HK-2 (cell line): ENCODE measurements around the gene HOXA4.

ENCODE experiments used
- DNase-seq: peaks from one replicate; pipeline ENCODE4 v3.0.0-alpha.2; 2018; ENCODE audit not compliant: unreplicated experiment

Gene HOXA4

GRCh38 chr7:27130540-27131389 is at the start of gene HOXA4:
TSS of gene HOXA4 (minus strand) at chr7:27130757. CDS start at chr7:27130733, 24 bp downstream.
- DNase-seq = peak; percentile 97

- DNase-seq = peak; percentile 90
Measured at GRCh38 chr7:27179503-27180430, 49.2 kb upstream of the HOXA4 start.

DNA sequence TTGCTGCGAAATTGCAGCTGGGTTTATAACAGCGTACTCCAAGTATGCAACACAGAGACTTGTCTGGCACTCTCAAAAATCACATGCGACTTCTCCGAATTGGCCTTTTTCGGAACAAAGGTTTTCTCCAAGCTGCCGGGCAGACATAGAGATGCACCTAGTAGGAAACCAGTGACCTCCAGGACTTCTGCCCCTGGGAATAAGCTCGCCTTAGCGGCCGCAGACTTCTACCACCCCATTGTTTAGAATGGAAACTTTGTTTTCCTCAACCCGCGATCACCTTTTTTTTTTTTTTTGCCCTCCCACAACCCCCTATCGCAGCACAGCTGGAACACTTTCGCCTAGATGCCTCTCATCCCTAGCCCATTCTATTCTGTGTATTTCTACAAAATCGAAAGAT is 48.5 kb upstream of the HOXA4 start:
- DNase-seq = no peak

DNA sequence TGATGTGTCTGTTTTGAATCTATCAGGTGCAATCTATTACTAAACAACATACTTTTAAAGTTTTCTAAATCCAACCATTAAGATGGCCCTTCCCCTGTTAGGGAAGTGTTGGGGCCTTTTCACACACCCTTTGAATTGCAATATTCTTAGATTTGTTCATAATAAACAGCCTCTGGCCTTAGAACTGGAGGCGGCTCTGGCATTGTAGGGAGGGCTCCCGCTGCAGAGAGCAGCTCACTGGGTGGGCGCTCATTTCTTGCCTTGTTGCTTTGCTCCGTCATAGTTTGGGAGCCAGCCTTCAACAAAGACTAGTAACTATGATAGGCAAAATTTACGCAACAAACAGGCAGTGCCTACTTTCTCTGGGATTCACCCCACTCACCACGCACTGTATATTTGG is 47.8 kb upstream of the HOXA4 start:
- DNase-seq = no peak

GRCh38 chr7:27177795-27178320 is 47.3 kb upstream of the HOXA4 start:
- DNase-seq = no peak

DNA sequence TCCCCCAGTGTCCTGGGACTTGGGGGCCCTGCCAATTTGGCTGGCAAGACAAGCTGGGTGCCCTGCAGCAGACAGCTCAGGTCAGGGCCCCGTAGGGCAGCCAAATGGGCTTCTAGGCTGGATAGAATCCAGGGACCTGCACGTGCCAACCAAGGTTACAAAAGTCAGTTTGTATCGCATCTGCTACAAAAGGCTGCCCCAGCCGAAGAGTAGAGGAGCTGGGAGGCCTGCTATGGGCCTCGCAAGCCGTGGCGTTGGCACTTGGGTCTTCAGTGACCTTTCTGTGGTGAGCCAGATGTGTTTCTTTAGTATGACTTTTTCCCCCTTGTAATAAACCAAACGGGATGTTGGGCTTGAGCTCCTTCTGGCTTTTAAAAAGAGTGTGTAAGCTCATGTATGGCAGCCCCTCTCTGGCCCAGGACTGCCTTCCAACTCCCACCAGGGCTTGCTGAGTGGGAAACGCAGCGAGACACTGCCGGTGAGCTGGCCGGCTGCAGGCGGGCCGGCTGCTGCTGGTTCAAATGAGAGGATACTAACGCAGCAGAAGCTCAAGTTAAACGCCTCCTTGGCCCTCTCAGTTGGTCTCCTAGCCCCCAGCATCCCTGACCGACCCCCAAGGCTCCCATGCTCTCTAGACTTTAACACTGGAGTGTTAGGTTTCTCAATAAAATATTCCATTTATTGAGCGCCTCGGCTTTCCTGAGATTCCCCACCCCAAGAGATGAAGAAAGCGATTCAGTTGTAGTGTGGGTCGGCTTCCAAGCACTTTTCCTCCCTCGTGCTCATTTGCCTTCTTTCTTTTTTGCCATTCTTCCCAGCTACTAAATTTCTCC is 46.6 kb upstream of the HOXA4 start:
- no peak for DNase-seq

DNA sequence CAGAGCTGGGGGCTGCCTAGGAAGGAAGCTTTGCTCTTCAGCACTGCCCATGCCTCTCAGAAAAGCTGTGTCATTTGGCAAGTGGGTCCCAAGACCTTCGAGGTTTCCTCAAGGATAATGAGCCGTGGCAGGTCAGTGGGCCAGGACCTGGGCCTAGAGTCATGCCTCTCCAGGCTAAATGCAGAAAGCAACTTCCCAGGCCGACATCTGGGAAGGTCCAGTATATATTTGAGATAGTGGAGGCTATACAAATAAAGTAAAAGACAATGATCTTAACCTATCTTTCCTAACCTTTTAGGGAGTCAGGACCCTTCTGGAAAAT is 45.9 kb upstream of the HOXA4 start:
- no peak for DNase-seq

- DNase-seq = no peak
Measured at GRCh38 chr7:27175626-27176523, 45.3 kb upstream of the HOXA4 start.

GRCh38 chr7:27174874-27175625 is 44.5 kb upstream of the HOXA4 start:
- no peak for DNase-seq

- no peak for DNase-seq
Measured at GRCh38 chr7:27173956-27174873, 43.7 kb upstream of the HOXA4 start, which contains the start of gene HOXA10. TSS of gene HOXA10 (minus strand) at chr7:27174320. CDS start at chr7:27174306, 14 bp downstream.

- peak; percentile 58 for DNase-seq
Measured at GRCh38 chr7:27173511-27173955, 43.0 kb upstream of the HOXA4 start.

- peak; percentile 77 for DNase-seq
Measured at GRCh38 chr7:27172823-27173510, 42.4 kb upstream of the HOXA4 start.

- DNase-seq = peak; percentile 53
Measured at GRCh38 chr7:27172315-27172774, 41.8 kb upstream of the HOXA4 start.

GRCh38 chr7:27171637-27172314 is 41.2 kb upstream of the HOXA4 start:
- DNase-seq = peak; percentile 59

DNA sequence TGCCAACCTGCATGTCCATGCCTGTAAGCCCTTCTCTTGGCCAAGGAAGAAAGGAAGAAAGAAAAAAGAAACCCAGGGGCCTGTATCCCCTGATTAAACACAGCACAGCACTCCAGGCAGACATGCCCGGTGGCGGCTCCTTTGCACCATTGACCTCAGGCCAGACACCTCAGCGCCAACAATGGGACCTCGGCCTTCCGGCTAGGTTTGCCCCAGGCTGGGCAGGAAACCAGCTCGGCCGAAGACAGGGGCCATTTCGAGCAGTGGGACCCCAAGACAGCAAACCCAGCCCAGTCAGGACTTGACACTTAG is 40.7 kb upstream of the HOXA4 start:
- DNase-seq = peak; percentile 68

DNA sequence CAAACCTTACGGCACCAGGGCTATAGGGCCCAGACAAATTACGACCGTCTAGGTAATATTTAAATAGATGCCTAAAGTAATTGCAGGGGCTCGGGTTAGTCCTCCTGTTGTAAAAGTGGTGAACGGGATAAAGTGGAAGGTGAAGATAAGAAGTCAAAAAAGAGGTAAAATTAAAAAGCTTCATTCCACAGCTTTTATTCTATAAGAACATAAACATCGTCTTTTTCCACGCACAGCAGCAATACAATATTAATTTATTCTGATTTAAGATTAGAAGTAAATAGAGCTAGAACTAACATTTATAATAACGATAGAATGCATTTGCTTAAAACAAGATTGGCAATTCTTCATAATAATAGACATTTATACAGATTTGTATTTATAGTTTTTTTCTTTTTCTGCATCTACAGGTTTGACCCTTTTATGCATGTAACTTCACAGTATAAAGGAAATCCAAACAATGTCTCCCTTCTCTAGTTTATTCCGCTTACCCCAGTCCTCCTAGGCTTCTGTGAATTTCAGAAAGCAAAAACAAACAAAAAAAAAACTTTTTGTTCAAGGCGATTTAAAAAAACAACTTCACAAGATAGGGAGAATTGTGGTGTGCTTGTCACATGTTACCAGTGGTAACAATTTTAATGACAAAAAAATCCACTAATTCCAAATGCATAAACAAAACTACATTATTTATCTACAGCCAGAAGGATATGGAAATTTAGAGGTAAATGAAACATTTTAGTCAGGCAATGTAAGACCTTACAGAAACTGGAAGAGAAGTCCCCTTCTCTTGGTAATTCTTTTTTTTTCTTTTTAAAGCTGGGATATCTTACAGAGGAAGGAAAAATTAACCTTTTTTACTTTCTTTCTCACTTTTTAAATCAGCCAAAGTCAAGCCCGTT is 40.1 kb upstream of the HOXA4 start:
- DNase-seq = no peak
